Dedifferentiated amniotic fluid mesenchymal stem cell (primary cell): ENCODE results near the gene RILP.

Experiments used
- DNase-seq: peaks from one replicate; pipeline ENCODE4 v3.0.0-alpha.2; 2016; ENCODE audit errors: extremely low spot score

Gene RILP

DNA sequence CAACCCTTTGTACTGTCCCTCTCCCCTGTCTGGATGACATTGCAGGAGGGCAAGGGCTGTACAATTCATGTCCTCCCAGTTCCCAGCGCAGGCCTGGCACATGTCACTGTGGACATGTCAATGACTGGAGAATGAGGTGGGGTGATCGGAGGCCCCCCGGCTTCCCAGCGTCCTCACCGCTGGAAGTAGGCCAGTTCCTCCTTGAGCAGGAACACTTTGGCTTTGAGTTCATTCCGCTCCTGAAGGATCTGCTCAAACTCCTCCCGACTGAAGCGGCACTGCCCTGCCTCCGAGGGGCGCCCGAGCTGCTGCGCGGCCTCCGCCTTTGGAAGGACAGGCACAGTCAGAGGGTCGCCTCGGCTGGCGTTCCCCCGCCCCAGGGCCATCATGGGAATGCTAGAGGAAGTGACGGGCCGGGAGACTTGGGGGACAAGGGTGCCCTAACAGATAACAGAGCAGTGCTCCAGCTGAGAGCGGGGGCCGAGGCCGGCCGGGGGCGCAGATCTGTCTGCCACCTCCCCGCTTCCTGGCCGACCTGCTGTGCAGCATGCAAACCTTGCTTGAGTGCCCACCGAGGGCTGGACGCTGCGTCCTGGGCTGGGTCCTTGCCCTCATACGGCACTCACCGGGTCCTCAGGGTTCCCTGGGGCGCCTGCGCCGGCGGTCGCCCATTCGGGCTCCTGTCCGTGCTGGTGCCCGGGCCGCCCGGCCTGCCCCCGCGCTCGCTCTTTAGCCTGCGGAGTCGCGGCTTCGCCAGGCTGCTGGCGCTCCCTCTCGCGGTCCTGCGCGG lies 1.3 kb downstream of the RILP start:
- DNase-seq: no peak

GRCh38 chr17:1647802-1648171 lies 1.9 kb downstream of the RILP start:
- no peak for DNase-seq

DNA sequence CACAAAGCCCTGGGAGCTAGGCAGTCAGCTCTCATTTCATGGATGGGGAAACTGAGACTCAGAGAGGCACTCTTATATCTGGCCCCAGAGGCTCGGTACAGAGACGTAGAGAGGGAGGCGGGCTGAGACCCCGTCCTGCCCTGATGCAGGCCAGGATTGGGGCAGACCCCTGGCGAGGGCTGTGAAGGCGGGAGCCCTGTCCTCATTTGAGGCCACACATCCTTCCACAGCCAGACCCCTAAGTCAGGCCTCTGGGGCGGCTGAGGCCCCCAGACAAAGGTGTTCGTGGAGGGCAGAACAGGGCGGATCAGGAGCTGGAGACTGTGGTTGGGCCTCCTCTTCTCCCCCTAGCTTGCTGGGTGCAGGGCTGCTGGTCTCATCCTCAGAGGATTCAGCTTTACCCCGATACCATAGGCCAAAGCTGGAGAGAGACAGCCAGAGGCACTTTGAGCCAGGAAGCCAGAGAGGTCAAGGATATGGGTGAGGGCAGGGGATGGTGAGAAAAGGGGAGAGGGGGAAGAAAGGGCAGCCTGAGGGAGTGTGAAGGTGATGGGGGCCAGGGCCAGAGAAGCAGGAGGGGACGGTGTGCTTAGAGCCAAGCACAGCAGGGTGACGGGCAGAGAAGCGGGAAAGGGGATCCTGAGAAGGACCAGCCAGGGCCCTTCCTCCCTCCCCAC lies 3.3 kb downstream of the RILP start:
- no peak for DNase-seq

- DNase-seq: no peak
Observed at GRCh38 chr17:1645207-1646171, 4.2 kb downstream of the RILP start, which contains the start of gene SCARF1. Gene SCARF1, minus strand, starts transcription at chr17:1645732. Its CDS starts 35 bp downstream, at chr17:1645697.

- no peak for DNase-seq
Observed at GRCh38 chr17:1644493-1645206, 5.0 kb downstream of the RILP start.

GRCh38 chr17:1643999-1644492 lies 5.6 kb downstream of the RILP start:
- DNase-seq: no peak

GRCh38 chr17:1643293-1643998 lies 6.2 kb downstream of the RILP start:
- no peak for DNase-seq

- DNase-seq: no peak
Observed at GRCh38 chr17:1641065-1641403, 8.6 kb downstream of the RILP start.

DNA sequence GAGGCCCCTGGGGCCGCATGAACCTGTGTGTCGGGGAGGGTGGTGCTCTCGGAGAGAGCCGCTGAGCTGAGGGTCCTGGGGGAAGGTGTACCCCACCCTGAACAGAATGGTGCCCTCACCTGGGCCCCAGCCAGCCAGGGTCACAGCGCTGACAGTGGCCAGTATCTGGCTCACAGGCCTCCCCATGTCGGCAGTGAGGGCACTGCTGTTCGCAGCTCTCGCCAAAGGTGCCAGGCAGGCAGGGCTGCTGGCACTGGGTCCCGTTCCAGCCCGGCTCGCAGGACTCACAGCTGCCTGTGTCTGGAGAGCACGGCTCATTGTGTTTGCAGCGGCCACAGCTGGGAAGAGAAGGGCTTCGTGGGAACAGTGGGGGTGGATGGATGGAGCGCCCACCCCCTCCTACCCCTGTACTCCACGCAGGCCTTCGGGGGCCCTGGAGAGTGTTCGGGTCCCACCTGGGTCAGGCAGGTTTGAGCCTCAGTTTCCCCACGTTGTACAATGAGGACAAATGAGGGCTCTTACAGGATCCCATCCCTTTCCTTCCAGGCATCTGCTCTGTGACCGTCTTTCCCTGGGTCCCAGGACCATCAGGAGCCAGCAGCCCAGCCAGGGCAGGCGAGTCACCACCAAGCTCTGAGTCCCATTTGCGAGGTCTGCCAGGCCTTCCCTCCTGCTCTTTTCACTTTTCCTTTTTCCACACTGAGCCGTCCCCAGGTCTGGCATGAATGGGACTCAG lies 9.2 kb downstream of the RILP start:
- DNase-seq: no peak

GRCh38 chr17:1639549-1640180 lies 10.0 kb downstream of the RILP start:
- DNase-seq: no peak

GRCh38 chr17:1638624-1639300 lies 10.9 kb downstream of the RILP start:
- DNase-seq: no peak

GRCh38 chr17:1638171-1638590 lies 11.5 kb downstream of the RILP start:
- no peak for DNase-seq

DNA sequence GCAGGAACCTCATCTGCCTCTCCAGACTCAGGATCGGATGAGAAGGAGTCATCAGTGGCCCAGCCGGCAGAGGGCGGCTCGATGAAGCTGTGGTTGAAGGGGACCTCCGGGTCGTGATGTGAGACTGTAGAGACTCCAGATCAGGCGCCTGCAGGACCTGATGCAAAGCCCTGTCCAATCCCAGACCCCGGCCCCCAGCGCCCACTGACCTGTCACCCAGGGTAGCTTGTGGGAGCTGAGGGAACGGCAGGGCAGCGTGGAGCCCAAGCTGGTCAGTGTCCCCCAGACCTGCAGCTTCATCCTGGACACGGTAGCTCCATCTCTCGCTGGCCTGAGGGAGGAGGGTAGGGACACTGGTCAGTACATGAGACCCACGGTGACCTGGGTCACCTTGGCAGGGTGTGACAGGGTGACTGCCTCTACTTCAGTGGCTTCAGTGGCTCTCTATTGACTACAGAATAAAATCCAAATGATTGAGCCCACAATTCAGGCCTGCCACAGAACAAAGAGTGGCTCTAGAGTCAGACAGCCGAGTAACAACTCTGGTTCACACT lies 12.9 kb downstream of the RILP start:
- no peak for DNase-seq

DNA sequence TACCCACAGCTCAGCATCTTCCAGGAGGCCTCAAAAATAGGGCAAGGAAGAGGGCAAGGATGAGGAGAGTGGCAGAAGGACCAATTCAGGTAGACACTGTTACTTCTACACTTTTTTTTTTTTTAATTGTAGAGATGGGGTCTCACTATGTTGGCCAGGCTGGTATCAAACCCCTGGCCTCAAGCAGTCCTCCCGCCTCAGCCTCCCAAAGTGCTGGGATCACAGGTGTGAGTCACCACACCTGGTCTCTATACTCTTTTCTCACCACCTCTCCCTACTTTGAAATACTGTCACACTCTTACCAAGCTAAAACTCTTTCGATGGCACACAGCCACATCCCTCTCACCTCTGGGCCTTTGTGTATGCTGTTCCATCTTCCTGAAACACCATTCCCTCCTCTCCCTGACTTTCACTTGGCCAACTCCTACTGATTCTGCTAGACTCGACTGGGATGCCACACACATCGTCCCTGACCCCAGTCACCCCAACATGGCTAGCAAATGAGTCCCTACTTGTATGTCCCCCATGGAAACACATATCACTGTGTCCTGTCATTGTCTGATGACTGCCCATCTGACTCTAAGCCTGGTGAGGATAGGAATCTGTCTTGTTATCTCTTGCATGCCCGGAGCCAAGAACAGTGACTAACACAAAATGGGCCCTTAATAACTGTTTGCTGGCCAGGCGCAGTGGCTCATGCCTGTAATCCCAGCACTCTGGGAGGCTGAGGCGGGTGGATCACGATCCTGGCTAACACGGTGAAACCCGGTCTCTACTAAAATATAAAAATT lies 13.8 kb downstream of the RILP start:
- DNase-seq: no peak

- no peak for DNase-seq
Observed at GRCh38 chr17:1634841-1635650, 14.6 kb downstream of the RILP start.

- DNase-seq: no peak
Observed at GRCh38 chr17:1630662-1631061, 19.0 kb downstream of the RILP start.
